GM12865 (cell line): ENCODE measurements around the gene CREBL2.
"Not testable (repeated sequence)": the region's sequence is repeated elsewhere in the genome, so short reads cannot be mapped to it uniquely, and the experiment has no call there.

Source experiments
- DNase-seq: peaks from one replicate; pipeline ENCODE4 v3.0.0; 2010; ENCODE audit warnings: low read depth
- H3K4me3 ChIP-seq: 2 replicates; pipeline ENCODE4 v1.5.1; 2011; ENCODE audit warnings: mild to moderate bottlenecking, low read depth, low read length, control low read depth
- TF ChIP-seq, protein P1 (sequence below): IDR thresholded peaks from 2 replicates; pipeline ENCODE4 v1.5.1; 2011; ENCODE audit warnings: low read length, control low read depth, low read depth, inconsistent platforms; ENCODE audit not compliant: insufficient read depth; ENCODE audit errors: missing control alignments

CREBL2 gene

GRCh38 chr12:12636641-12637040 is 25.0 kb downstream of the CREBL2 start:
- H3K4me3 ChIP-seq, result no peak overlapping the region
- TF ChIP-seq, protein P1, sequence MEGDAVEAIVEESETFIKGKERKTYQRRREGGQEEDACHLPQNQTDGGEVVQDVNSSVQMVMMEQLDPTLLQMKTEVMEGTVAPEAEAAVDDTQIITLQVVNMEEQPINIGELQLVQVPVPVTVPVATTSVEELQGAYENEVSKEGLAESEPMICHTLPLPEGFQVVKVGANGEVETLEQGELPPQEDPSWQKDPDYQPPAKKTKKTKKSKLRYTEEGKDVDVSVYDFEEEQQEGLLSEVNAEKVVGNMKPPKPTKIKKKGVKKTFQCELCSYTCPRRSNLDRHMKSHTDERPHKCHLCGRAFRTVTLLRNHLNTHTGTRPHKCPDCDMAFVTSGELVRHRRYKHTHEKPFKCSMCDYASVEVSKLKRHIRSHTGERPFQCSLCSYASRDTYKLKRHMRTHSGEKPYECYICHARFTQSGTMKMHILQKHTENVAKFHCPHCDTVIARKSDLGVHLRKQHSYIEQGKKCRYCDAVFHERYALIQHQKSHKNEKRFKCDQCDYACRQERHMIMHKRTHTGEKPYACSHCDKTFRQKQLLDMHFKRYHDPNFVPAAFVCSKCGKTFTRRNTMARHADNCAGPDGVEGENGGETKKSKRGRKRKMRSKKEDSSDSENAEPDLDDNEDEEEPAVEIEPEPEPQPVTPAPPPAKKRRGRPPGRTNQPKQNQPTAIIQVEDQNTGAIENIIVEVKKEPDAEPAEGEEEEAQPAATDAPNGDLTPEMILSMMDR, result no peak
- DNase-seq, result peak; percentile 63

DNA sequence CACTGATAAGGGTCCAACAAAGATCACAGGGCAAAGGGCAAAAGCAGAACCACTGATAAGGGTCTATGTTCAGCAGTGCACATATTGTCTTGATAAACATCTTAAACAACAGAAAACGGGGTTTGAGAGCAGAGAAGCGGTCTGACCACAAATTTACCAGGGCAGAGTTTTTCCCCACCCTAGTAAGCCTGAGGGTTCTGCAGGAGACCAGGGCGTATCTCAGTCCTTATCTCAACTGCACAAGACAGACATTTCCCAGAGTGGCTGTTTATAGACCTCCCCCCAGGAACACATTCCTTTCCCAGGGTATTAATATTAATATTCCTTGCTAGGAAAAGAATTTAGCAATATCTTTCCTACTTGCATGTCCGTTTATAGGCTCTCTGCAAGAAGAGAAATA is 28.3 kb downstream of the CREBL2 start:
- not testable (repeated sequence) for DNase-seq, H3K4me3 ChIP-seq

DNA sequence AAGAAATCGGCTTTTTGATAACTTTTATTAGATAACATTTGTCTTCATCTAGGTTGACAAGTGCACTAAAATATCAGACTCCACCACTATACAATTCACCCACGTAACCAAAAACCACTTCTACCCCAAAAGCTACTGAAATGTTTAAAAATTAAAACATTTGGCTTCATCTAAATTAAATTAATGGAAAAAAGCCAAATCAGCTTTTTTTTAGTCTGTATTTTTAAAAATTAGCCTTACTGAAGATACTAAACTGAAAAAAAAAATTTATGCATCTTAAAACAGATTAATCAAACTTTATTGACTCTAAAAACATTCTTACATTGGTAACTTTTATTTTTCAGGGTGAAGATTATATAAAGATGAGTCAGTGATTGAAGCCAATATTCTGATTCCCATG is 30.0 kb downstream of the CREBL2 start:
- no peak overlapping the region for H3K4me3 ChIP-seq
- no peak for DNase-seq
- TF ChIP-seq, protein P1, result no peak

DNA sequence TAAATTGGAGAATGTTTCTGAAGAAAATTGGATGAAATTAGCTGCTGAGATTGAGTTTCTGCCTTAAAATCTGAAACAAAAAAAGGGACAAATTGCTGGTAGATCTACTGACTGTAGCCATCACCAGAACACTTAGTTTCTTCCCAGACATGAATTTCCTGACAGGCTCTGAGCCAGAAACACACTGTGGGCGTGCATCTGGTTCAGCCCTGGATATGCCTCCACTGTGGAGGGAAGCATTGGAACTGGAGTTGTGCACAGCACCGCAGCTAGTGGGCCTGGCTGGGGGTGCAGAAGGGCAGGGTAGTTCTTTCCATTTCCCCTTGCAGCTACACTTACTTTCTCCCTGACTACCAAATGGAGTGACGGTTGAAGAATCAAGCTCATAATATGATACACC is 31.2 kb downstream of the CREBL2 start:
- TF ChIP-seq, protein P1, result no peak
- no peak for DNase-seq
- H3K4me3 ChIP-seq, result no peak overlapping the region

GRCh38 chr12:12645485-12645884 is 33.8 kb downstream of the CREBL2 start:
- TF ChIP-seq, protein P1, result peak; percentile 45
- DNase-seq, result peak; percentile 80

DNA sequence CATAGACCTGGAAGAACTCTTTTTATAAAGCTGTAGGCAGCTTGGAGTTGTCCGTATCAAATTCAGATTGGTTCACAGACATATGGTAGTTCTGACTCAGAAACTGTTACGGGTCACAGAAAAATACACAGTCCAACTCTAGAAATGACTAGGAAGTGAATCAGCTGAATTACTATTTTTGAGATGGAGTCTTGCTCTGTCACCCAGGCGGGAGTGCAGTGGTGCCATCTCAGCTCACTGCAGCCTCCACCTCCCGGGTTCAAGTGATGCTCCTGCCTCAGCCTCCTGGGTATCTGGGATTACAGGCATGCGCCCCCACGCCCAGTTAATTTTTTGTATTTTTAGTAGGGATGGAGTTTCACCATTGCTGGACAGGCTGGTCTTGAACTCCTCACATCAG is 34.3 kb downstream of the CREBL2 start:
- not testable (repeated sequence) for H3K4me3 ChIP-seq
- peak; percentile 88 for DNase-seq

More at GRCh38 chr12:12645485-12645884, 33.8 kb downstream of the CREBL2 start:
- no peak overlapping the region for H3K4me3 ChIP-seq

DNA sequence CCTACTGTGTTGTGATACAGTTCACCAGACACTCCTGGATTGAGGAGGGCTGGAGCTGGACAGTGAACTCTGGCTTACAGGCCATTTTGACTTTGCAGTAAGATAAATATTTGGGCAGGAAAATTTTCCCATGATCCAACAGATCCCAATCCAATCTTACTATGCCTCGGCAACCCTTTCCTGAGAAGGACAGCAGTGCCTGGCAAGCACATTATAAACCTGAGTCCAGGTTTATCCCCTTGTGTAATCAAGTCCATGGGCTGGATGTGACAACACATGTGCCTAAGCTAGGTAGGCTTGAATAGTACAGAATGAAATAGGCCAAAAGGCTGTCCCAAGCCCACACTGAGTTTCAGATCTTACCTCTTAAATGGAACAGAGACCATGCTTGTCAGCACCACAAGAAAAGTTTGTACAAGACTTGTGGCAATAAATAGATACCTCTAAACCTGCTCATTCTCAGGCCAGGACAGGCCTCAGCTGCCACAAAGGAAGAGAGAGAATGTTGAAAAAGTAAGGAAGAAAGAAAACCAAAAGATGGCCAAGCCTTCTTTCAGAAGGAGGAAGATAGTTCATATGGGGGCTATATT is 34.9 kb downstream of the CREBL2 start:
- peak; percentile 72 for DNase-seq
- TF ChIP-seq, protein P1, result no peak
- no peak overlapping the region for H3K4me3 ChIP-seq

DNA sequence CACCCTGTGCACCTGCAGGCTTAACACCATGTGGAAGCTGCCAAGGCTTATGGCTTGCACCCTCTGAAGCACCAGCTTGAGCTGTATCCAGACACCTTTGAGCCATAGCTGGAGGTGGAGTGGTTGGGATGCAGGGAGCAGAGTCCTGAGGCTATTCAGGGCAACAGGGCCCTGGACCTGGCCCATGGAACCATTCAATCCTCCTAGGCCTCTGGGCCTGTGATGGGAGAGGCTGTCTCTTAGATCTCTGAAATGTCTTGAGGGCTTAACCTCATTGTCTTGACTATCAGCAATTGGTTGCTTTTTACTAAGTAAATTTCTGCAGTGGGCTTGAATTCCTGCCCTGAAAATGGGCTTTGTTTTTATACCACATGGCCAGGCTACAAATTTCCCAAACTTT is 36.6 kb downstream of the CREBL2 start:
- no peak overlapping the region for H3K4me3 ChIP-seq
- TF ChIP-seq, protein P1, result no peak
- DNase-seq, result no peak
